Hepatocyte (in vitro differentiated cells): ENCODE results near the gene EIF2B1. TPM values are rescaled to one million over a fixed set of nuclear protein-coding genes. Genes with fewer than 3 reads are reported as not detected.

Experiments
- DNase-seq: peaks from one replicate; pipeline ENCODE4 v3.0.0-alpha.2; 2016; ENCODE audit warnings: low spot score
- H2AFZ ChIP-seq: fragments of 200-600 bp; sonication (generic); 2 replicates; pipeline ENCODE4 v1.6.0; 2016; ENCODE audit warnings: antibody characterized with exemption, mild to moderate bottlenecking
- H3K27ac ChIP-seq: fragments of 200-600 bp; sonication (generic); 2 replicates; pipeline ENCODE4 v1.5.1; 2016; ENCODE audit warnings: mild to moderate bottlenecking
- H3K27me3 ChIP-seq: fragments of 200-600 bp; sonication (generic); 2 replicates; pipeline ENCODE4 v1.6.1; 2016
- H3K36me3 ChIP-seq: fragments of 200-600 bp; sonication (generic); replicated peaks from 2 replicates; pipeline ENCODE4 v1.5.1; 2016; ENCODE audit warnings: low read depth; ENCODE audit not compliant: insufficient read depth
- H3K4me1 ChIP-seq: fragments of 200-600 bp; sonication (generic); 2 replicates; pipeline ENCODE4 v1.5.1; 2016; ENCODE audit warnings: mild to moderate bottlenecking, moderate library complexity; ENCODE audit not compliant: insufficient read depth
- H3K4me2 ChIP-seq: fragments of 200-600 bp; sonication (generic); 2 replicates; pipeline ENCODE4 v1.6.0; 2016
- H3K4me3 ChIP-seq: fragments of 200-600 bp; sonication (generic); 2 replicates; pipeline ENCODE4 v1.5.1; 2016; ENCODE audit warnings: mild to moderate bottlenecking
- H3K79me2 ChIP-seq: fragments of 200-600 bp; sonication (generic); 2 replicates; pipeline ENCODE4 v1.6.0; 2017; ENCODE audit warnings: mild to moderate bottlenecking
- H3K9me2 ChIP-seq: fragments of 200-600 bp; sonication (generic); replicated peaks from 2 replicates; pipeline ENCODE4 v1.6.0; 2017; ENCODE audit warnings: mild to moderate bottlenecking; ENCODE audit not compliant: insufficient read depth
- H3K9me3 ChIP-seq: fragments of 200-600 bp; sonication (generic); 2 replicates; pipeline ENCODE4 v1.5.1; 2016; ENCODE audit warnings: low read depth, mild to moderate bottlenecking
- H4K20me1 ChIP-seq: fragments of 200-600 bp; sonication (generic); 2 replicates; pipeline ENCODE4 v1.6.0; 2016; ENCODE audit warnings: mild to moderate bottlenecking; ENCODE audit not compliant: insufficient read depth, poor library complexity, severe bottlenecking
- EZH2 ChIP-seq: fragments of 200-600 bp; sonication (generic); IDR thresholded peaks from 2 replicates; pipeline ENCODE4 v1.6.1; 2016; ENCODE audit warnings: antibody characterized with exemption, mild to moderate bottlenecking, borderline replicate concordance
- EZH2phosphoT487 ChIP-seq: fragments of 200-600 bp; sonication (generic); IDR thresholded peaks from one replicate; pipeline ENCODE4 v1.6.1; 2018; ENCODE audit warnings: antibody characterized with exemption, mild to moderate bottlenecking, low read depth, moderate library complexity; ENCODE audit not compliant: unreplicated experiment, severe bottlenecking
- WGBS: methylation state at CpG from one replicate; pipeline ENCODE4 v1.1.6; 2016; ENCODE audit warnings: low lambda C conversion rate; ENCODE audit errors: missing lambda C conversion rate; 5-methylcytosine and 5-hydroxymethylcytosine counted together
- polyA plus RNA-seq: library from polyadenylated mRNA; unstranded; fragments of >200 nt; fragmentation: Nextera tagmentation; extraction: Ambion mirVana; gene quantifications from 2 replicates; pipeline ENCODE4 v1.2.1, GENCODE V29; 2016
- total RNA-seq: library from RNA; depleted of rRNA; stranded (reverse); fragments of >200 nt; gene quantifications from 2 replicates; pipeline ENCODE4 v1.2.3, GENCODE V29; 2014
- TF ChIP-seq, protein P1 (sequence below): fragments of 200-600 bp; sonication (generic); IDR thresholded peaks from 2 replicates; pipeline ENCODE4 v1.5.1; 2016; ENCODE audit warnings: antibody characterized with exemption, mild to moderate bottlenecking; ENCODE audit not compliant: poor library complexity

EIF2B1 gene
- total and polyA plus RNA-seq, 2 experiments from 2014 or later, result 35.0 to 43.8 TPM

DNA sequence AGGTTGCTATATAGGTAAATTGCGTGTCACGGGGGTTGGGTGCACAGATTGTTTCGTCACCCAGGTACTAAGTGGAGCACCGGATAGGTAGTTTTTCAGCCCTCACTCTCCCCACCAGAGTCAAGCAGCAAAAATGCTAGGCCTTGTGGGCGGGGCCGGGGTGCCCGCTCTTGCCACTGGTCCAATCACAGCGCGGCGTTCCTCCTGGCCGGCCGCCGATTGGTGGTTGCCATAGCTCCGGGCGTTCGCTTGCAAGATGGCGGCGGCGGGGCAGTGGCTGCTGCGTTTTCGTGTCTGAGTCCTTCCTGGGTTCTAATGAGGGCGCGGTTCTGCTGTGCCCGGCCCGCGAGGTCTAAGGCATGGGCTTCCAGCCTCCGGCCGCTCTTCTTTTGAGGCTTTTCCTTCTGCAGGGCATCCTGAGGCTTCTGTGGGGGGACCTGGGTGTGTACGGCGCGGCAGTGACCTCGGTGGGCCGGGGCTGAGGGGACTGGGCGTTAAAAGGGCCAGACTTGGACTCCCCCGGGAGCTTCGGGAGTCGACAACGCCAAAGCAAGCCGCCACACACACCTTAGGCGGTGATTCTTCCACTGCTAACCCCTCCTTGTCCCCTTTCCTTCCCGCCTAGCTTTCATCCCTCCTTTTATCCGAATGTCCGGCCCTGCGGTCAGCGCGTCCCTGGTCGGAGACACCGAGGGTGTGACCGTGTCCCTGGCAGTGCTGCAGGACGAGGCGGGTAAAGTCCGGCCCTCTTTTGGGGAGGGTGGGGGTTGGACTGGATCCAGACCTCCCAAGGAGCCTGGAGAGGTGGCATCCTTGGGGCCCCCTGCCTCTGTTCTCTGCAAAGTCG is 37.6 kb upstream of the EIF2B1 start, which contains the start of gene TCTN2:
Gene TCTN2, plus strand, starts transcription at position 232 of the 847 bp plus-strand sequence. Its CDS starts 128 bp downstream, at position 360.
- H3K27ac ChIP-seq, result no peak within 1 kb of the TSS
- H3K27me3 ChIP-seq, result no peaks in the 10 kb centered on the region
- no peaks in the 10 kb centered on the region for H3K9me3 ChIP-seq
- WGBS, result under 1% methylated on average over 53 of the region's 53 CpGs
- no peaks in the 10 kb centered on the region for H3K36me3 ChIP-seq
- H3K4me3 ChIP-seq, result peak within 1 kb of the TSS; percentile 38
- H3K9me2 ChIP-seq, result no peaks in the 10 kb centered on the region
- peak; percentile 95 for DNase-seq
- no peak for TF ChIP-seq EZH2phosphoT487
- TF ChIP-seq EZH2, result no peak
- TF ChIP-seq, protein P1, sequence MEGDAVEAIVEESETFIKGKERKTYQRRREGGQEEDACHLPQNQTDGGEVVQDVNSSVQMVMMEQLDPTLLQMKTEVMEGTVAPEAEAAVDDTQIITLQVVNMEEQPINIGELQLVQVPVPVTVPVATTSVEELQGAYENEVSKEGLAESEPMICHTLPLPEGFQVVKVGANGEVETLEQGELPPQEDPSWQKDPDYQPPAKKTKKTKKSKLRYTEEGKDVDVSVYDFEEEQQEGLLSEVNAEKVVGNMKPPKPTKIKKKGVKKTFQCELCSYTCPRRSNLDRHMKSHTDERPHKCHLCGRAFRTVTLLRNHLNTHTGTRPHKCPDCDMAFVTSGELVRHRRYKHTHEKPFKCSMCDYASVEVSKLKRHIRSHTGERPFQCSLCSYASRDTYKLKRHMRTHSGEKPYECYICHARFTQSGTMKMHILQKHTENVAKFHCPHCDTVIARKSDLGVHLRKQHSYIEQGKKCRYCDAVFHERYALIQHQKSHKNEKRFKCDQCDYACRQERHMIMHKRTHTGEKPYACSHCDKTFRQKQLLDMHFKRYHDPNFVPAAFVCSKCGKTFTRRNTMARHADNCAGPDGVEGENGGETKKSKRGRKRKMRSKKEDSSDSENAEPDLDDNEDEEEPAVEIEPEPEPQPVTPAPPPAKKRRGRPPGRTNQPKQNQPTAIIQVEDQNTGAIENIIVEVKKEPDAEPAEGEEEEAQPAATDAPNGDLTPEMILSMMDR, result no peak
- H2AFZ ChIP-seq, result peak within 1 kb of the TSS; percentile 83
- no peaks in the 10 kb centered on the region for H3K79me2 ChIP-seq
- H3K4me2 ChIP-seq, result peak within 1 kb of the TSS; percentile 90
- no peaks in the 10 kb centered on the region for H4K20me1 ChIP-seq
- H3K4me1 ChIP-seq, result no peaks in the 10 kb centered on the region

DNA sequence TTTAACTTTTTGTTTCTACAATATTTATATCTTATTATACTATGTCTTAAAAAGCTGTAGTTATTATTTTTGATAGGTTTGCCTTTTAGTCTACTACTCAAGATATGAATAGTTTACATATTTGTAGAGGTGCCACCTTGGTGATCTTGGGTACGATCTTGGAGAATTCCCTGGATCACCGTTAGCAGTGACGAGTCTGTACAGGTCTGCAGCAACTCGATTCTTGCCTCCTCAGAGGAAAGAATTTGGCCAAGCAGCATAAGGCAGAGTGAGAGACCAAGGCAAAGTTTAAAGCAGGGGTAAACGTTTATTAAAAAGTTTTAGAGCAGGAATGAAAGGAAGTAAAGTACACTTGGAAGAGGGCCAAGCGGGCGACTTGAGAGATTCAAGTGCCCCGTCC is 34.3 kb upstream of the EIF2B1 start:
- H3K79me2 ChIP-seq, result no peaks in the 10 kb centered on the region
- TF ChIP-seq EZH2 (no peak), EZH2phosphoT487 (no peak)
- TF ChIP-seq, protein P1, result no peak
- H3K9me3 ChIP-seq, result no peaks in the 10 kb centered on the region
- no peak for DNase-seq
- no peaks in the 10 kb centered on the region for H4K20me1 ChIP-seq
- no peaks in the 10 kb centered on the region for H3K4me1 ChIP-seq
- 86% methylated on average over 8 of the region's 8 CpGs for WGBS
- no peak overlapping the region for H3K27ac ChIP-seq
- no peaks in the 10 kb centered on the region for H3K36me3 ChIP-seq
- H3K27me3 ChIP-seq, result no peaks in the 10 kb centered on the region
- no peaks in the 10 kb centered on the region for H3K9me2 ChIP-seq
- no peak overlapping the region for H3K4me2 ChIP-seq
- no peak overlapping the region for H3K4me3 ChIP-seq
- H2AFZ ChIP-seq, result no peak overlapping the region

DNA sequence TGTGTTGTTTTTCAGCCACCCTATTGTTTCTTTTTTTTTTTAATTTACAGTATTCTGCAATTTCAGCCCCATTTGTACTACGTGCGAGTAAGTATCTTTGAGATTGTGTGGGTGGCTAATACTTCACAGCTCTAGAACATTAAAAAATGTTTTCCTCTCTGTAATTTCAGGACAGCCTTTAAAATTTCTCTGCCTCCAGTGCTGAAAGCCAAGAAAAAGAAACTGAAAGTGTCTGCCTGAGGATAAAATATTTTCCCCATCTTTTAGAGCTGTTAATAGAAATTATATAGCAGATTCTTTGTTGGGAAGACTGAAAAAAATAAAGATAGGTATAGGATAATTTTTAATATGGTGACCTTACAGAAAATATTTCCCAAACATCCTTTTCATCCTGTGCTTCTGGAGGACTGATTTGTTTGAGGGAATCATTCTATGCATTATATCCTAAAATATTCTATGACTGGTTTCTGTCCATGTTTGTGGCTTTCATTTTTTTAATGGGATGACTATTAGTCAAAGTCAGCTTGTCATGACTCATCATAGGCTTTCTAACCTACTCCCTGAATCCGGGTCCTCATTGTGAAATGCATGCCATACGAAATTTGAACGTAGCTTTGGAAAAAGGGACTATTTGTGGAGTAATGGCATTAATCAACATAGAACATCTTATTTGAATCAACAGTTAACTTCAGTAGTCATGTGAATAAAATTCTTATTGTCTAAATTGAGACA is 26.7 kb upstream of the EIF2B1 start:
- H3K27ac ChIP-seq, result no peak overlapping the region
- DNase-seq, result no peak
- H3K4me1 ChIP-seq, result no peaks in the 10 kb centered on the region
- no peaks in the 10 kb centered on the region for H3K9me2 ChIP-seq
- no peaks in the 10 kb centered on the region for H3K79me2 ChIP-seq
- no peak overlapping the region for H3K4me2 ChIP-seq
- TF ChIP-seq, protein P1, result no peak
- TF ChIP-seq EZH2 (no peak), EZH2phosphoT487 (no peak)
- no peaks in the 10 kb centered on the region for H4K20me1 ChIP-seq
- no peak overlapping the region for H2AFZ ChIP-seq
- no peaks in the 10 kb centered on the region for H3K36me3 ChIP-seq
- H3K9me3 ChIP-seq, result no peaks in the 10 kb centered on the region
- no peak overlapping the region for H3K4me3 ChIP-seq
- 88% methylated on average over 5 of the region's 5 CpGs for WGBS
- no peaks in the 10 kb centered on the region for H3K27me3 ChIP-seq
